NB4 (cell line): Measurements from ENCODE around the gene PCYT2.

Experiments used
- CTCF ChIP-seq: IDR thresholded peaks from one replicate; pipeline ENCODE4 v1.5.1; 2012; ENCODE audit warnings: low read depth, low read length
- POLR2A ChIP-seq: IDR thresholded peaks from 2 replicates; pipeline ENCODE4 v1.6.1; 2011; ENCODE audit warnings: mild to moderate bottlenecking; ENCODE audit not compliant: insufficient read length; ENCODE audit errors: extremely low read depth

DNA sequence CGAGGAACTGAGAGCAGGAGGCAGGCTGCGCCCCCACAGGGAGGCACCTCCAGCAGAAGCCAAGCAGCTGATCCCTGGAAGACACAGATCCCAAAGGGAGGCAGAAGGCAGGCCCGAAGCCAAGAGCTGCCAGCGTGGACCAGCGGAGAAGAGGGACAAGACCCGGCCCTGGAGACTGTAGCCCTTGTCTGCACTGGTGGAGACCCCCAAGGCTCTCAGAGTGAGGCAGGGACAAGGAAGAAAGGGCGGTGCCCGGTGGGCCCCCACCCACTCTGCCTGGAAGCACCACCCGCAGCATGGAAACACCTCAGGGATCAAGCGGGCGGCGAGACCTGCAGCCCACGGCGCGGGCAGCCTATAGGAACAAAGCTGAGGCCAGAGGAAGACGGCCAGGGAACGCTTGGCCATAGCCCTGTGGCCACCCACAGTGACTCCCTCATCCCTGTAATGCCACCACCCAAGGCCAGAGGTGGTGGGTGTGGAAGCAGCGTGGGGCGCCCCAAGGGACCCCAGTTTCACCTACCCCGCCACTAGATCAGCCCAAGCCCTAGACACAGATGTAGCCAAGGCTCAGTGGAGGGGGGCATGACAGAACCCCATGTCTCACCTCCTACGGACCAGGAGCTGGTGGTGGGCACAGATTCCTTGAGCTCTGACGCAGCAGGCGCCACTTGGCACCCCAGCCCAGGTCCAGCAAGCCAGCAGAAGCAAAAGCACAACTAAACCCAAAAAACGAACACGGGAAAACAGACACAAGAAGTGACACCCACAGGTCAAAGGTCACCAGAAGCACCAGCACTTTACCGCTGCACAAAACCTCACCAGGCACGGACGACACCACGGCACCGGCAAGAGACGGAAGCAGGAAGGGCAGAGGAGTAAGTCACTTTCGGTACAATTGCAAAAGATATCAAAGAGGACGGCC, 9.7 kb upstream of the PCYT2 start:
- no peak for TF ChIP-seq CTCF
- TF ChIP-seq POLR2A = no peak
